HCT116 (cell line): ENCODE measurements around the gene CLDN12. TPM values are rescaled to one million over a fixed set of nuclear protein-coding genes. Genes with fewer than 3 reads are reported as not detected.

Source experiments
- ATAC-seq: fragments of 200-7000 bp; cut with Tn5 transposase; 2 replicates; pipeline ENCODE4 v1.9.1; 2020; ENCODE audit warnings: mild to moderate bottlenecking, moderate library complexity
- BruUV-seq: library from RNA; stranded (reverse); fragments of 400-500 nt; replicated peaks from 2 replicates; lab custom pipeline; 2021; lab: Mats Ljungman, UMichigan
- CTCF ChIA-PET: fragments of 300-600 bp; sonication (Branson Sonifier 250); formaldehyde crosslinking; loops from one replicate; lab custom pipeline; 2021; ENCODE audit warnings: antibody characterized with exemption; lab: Charles Lee
- POLR2A ChIA-PET: fragments of 300-600, 350-600 bp; sonication (Branson Sonifier 250); formaldehyde crosslinking; loops from one replicate; lab custom pipeline; 2021; ENCODE audit warnings: antibody characterized with exemption; lab: Charles Lee
- RAD21 ChIA-PET, 2 experiments: fragments of 300-600 bp; sonication (Branson Sonifier 250); formaldehyde crosslinking; loops; one replicate each; lab custom pipeline; 2023; ENCODE audit warnings: low total read pairs in 2 of 2; ENCODE audit not compliant: uncharacterized antibody in 2 of 2, unreplicated experiment in 2 of 2, low non-redundant PET in 1 of 2; lab: Charles Lee
- DNase-seq: peaks from one replicate; pipeline ENCODE4 v3.0.0-alpha.2; 2010; ENCODE audit warnings: low read depth, low spot score
- H2AFZ ChIP-seq: fragments of 200-600 bp; shearing (Covaris generic), sonication (generic); 2 replicates; pipeline ENCODE4 v1.6.1; 2017; ENCODE audit warnings: low read depth, mixed run types, mixed read lengths, antibody characterized with exemption, low read length; ENCODE audit not compliant: poor library complexity, severe bottlenecking
- H3K27ac ChIP-seq: 2 replicates; pipeline ENCODE4 v1.5.1; 2012; ENCODE audit warnings: low read depth, low read length
- H3K27me3 ChIP-seq: fragments of 200-600 bp; sonication (generic); 2 replicates; pipeline ENCODE4 v1.6.1; 2016; ENCODE audit warnings: mixed run types, low read length, mixed read lengths; ENCODE audit not compliant: insufficient read depth
- H3K36me3 ChIP-seq, 2 experiments: fragments of 200-500 bp in 1 of 2; fragments of 200-600 bp in 1 of 2; sonication (Bioruptor generic) in 1 of 2; sonication (generic) in 1 of 2; 2 replicates each; pipeline versions ENCODE4 v1.5.1 to v1.6.1; 2014 to 2016; ENCODE audit warnings: low read length in 2 of 2, inconsistent platforms in 1 of 2, mixed read lengths in 1 of 2, mixed run types in 1 of 2; ENCODE audit not compliant: insufficient read depth in 2 of 2, control insufficient read depth in 1 of 2
- H3K4me1 ChIP-seq, 2 experiments: fragments of 200-600 bp in 1 of 2; sonication (generic) in 1 of 2; 2 replicates each; pipeline versions ENCODE4 v1.5.1 to v1.6.1; 2012 to 2017; ENCODE audit warnings: low read length in 2 of 2, inconsistent platforms in 1 of 2, mild to moderate bottlenecking in 1 of 2, mixed read lengths in 1 of 2, mixed run types in 1 of 2, moderate library complexity in 1 of 2; ENCODE audit not compliant: insufficient read depth in 2 of 2, control insufficient read depth in 1 of 2
- H3K4me2 ChIP-seq: fragments of 200-600 bp; sonication (generic); 2 replicates; pipeline ENCODE4 v1.6.1; 2017; ENCODE audit warnings: mixed run types, low read length, mixed read lengths
- H3K4me3 ChIP-seq, 2 experiments: fragments of 200-600 bp in 1 of 2; sonication (generic) in 1 of 2; replicated peaks in 1 of 2; 2 replicates each; pipeline ENCODE4 v1.5.1; 2011 to 2016; ENCODE audit warnings: low read length in 2 of 2, control low read depth in 1 of 2, low read depth in 1 of 2, mild to moderate bottlenecking in 1 of 2, mixed read lengths in 1 of 2, mixed run types in 1 of 2
- H3K79me2 ChIP-seq: fragments of 200-600 bp; sonication (generic); 2 replicates; pipeline ENCODE4 v1.6.1; 2017; ENCODE audit warnings: mild to moderate bottlenecking, mixed run types, low read length, moderate library complexity, mixed read lengths; ENCODE audit not compliant: insufficient read depth
- H3K9ac ChIP-seq: fragments of 200-600 bp; sonication (generic); 2 replicates; pipeline ENCODE4 v1.6.1; 2016; ENCODE audit warnings: low read length, mixed read lengths
- H3K9me2 ChIP-seq: fragments of 200-600 bp; sonication (generic), shearing (Covaris generic); 2 replicates; pipeline ENCODE4 v1.6.1; 2017; ENCODE audit warnings: mixed run types, mild to moderate bottlenecking, moderate library complexity; ENCODE audit not compliant: insufficient read depth
- H3K9me3 ChIP-seq, 2 experiments: fragments of 200-500 bp in 1 of 2; fragments of 200-600 bp in 1 of 2; sonication (Bioruptor generic) in 1 of 2; sonication (generic) in 1 of 2; 2 replicates each; pipeline ENCODE4 v1.6.1; 2014 to 2017; ENCODE audit warnings: low read length in 2 of 2, mixed read lengths in 2 of 2, inconsistent platforms in 1 of 2, low read depth in 1 of 2, mild to moderate bottlenecking in 1 of 2, mixed run types in 1 of 2, moderate library complexity in 1 of 2; ENCODE audit not compliant: control insufficient read depth in 1 of 2, insufficient read depth in 1 of 2
- H4K20me1 ChIP-seq: fragments of 200-600 bp; sonication (generic), shearing (Covaris generic); 2 replicates; pipeline ENCODE4 v1.6.1; 2017; ENCODE audit warnings: mixed run types, mild to moderate bottlenecking, moderate library complexity; ENCODE audit not compliant: insufficient read depth
- CBX3 ChIP-seq: IDR thresholded peaks from 2 replicates; pipeline ENCODE4 v1.6.1; 2012; ENCODE audit warnings: low read depth
- POLR2AphosphoS5 ChIP-seq: IDR thresholded peaks from 2 replicates; pipeline ENCODE4 v1.6.1; 2011; ENCODE audit warnings: mild to moderate bottlenecking, low read depth, low read length, moderate library complexity
- TCF7L2 ChIP-seq: IDR thresholded peaks from 2 replicates; pipeline ENCODE4 v1.7.0; 2011; ENCODE audit warnings: borderline replicate concordance, inconsistent platforms; ENCODE audit not compliant: insufficient read depth, insufficient read length; ENCODE audit errors: extremely low read depth
- intact Hi-C: fragments of 100-400 bp; cut with micrococcal nuclease; formaldehyde crosslinking; loops from 2 replicates; pipeline ENCODE4 v1.10.0; 2022
- total RNA-seq: library from RNA; stranded (reverse); gene quantifications from one replicate; pipeline ENCODE4 v1.2.1, GENCODE V29; 2021; ENCODE audit not compliant: unreplicated experiment
- TF ChIP-seq, protein P1 (sequence below): IDR thresholded peaks from 2 replicates; pipeline ENCODE4 v1.6.1; 2011; ENCODE audit warnings: mild to moderate bottlenecking, low read length, moderate library complexity; ENCODE audit not compliant: insufficient replicate concordance; ENCODE audit errors: extremely low read depth

Gene CLDN12
- total RNA-seq, 1 experiment from 2014 or later, result 30.6 TPM

GRCh38 chr7:90408142-90408541 is 4.9 kb downstream of the CLDN12 start (continued):
- TF ChIP-seq, protein P1, sequence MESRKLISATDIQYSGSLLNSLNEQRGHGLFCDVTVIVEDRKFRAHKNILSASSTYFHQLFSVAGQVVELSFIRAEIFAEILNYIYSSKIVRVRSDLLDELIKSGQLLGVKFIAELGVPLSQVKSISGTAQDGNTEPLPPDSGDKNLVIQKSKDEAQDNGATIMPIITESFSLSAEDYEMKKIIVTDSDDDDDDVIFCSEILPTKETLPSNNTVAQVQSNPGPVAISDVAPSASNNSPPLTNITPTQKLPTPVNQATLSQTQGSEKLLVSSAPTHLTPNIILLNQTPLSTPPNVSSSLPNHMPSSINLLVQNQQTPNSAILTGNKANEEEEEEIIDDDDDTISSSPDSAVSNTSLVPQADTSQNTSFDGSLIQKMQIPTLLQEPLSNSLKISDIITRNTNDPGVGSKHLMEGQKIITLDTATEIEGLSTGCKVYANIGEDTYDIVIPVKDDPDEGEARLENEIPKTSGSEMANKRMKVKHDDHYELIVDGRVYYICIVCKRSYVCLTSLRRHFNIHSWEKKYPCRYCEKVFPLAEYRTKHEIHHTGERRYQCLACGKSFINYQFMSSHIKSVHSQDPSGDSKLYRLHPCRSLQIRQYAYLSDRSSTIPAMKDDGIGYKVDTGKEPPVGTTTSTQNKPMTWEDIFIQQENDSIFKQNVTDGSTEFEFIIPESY, result no peak
- no peak for TF ChIP-seq POLR2AphosphoS5
- no peak for TF ChIP-seq TCF7L2

- H2AFZ ChIP-seq, result no peak overlapping the region
- no peaks in the 10 kb centered on the region for H3K9me3 ChIP-seq
- no peak overlapping the region for H3K9ac ChIP-seq
- H3K79me2 ChIP-seq, result peaks cover 8% of the 10 kb centered on the region
- DNase-seq (no peak), ATAC-seq (no peak)
- no peaks in the 10 kb centered on the region for H3K9me2 ChIP-seq
- TF ChIP-seq CBX3, result no peak
- TF ChIP-seq, all 23 proteins: peak for 0
- H3K36me3 ChIP-seq, result peaks cover 0 to 19% of the 10 kb centered on the region in 2 experiments; a peak in 2 of 4 replicates
- H3K4me3 ChIP-seq, result no peak overlapping the region
- peaks cover 0 to 13% of the 10 kb centered on the region in 2 experiments; a peak in 2 of 4 replicates for H3K4me1 ChIP-seq
- RAD21 ChIA-PET, result no interaction called here
- no peak overlapping the region for H3K4me2 ChIP-seq
- POLR2A ChIA-PET, result no interaction called here
- CTCF ChIA-PET, result no interaction called here
- intact Hi-C loops, result no loop called here
- no peak overlapping the region for H3K27ac ChIP-seq
- no peaks in the 10 kb centered on the region for H4K20me1 ChIP-seq
- no TSS peak for BruUV-seq
- H3K27me3 ChIP-seq, result no peaks in the 10 kb centered on the region
Measured at GRCh38 chr7:90409667-90410066, 6.4 kb downstream of the CLDN12 start.
